NOMO-1 (cell line): ENCODE measurements around the gene CLDN3.
"Not testable (repeated sequence)": the region's sequence is repeated elsewhere in the genome, so short reads cannot be mapped to it uniquely, and the experiment has no call there.

Experiments used
- DNase-seq, 2 experiments: peaks; one replicate each; lab custom pipeline; 2025; ENCODE audit not compliant: unreplicated experiment in 2 of 2; lab: John Stamatoyannopoulos, UW

Gene CLDN3

GRCh38 chr7:73770002-73770859, at the start of gene CLDN3:
TSS of gene CLDN3 (minus strand) at chr7:73770270. CDS start at chr7:73770049, 221 bp downstream.
- peak; percentile 50 to 57 for DNase-seq

- DNase-seq, result no peak
Measured at GRCh38 chr7:73817121-73817520, 47.1 kb upstream of the CLDN3 start.

GRCh38 chr7:73815436-73815835, 45.4 kb upstream of the CLDN3 start:
- no peak for DNase-seq

- no peak for DNase-seq
Measured at GRCh38 chr7:73812996-73813395, 42.9 kb upstream of the CLDN3 start.

GRCh38 chr7:73811760-73812168, 41.7 kb upstream of the CLDN3 start:
- peak; percentile 64 to 73 for DNase-seq

- DNase-seq, result no peak
Measured at GRCh38 chr7:73810998-73811360, 40.9 kb upstream of the CLDN3 start.

GRCh38 chr7:73809467-73809951, 39.4 kb upstream of the CLDN3 start:
- DNase-seq, result no peak

GRCh38 chr7:73802459-73802858, 32.4 kb upstream of the CLDN3 start:
- DNase-seq, result no peak

GRCh38 chr7:73801577-73801976, 31.5 kb upstream of the CLDN3 start:
- DNase-seq, result no peak

- no peak for DNase-seq
Measured at GRCh38 chr7:73799282-73800141, 29.4 kb upstream of the CLDN3 start.

GRCh38 chr7:73797176-73797575, 27.1 kb upstream of the CLDN3 start:
- not testable (repeated sequence) for DNase-seq

GRCh38 chr7:73796656-73797055, 26.6 kb upstream of the CLDN3 start:
- not testable (repeated sequence) for DNase-seq

- not testable (repeated sequence) for DNase-seq
Measured at GRCh38 chr7:73795188-73795587, 25.1 kb upstream of the CLDN3 start.

- DNase-seq, result not testable (repeated sequence)
Measured at GRCh38 chr7:73791170-73791690, 21.2 kb upstream of the CLDN3 start.

- DNase-seq, result no peak
Measured at GRCh38 chr7:73789051-73789450, 19.0 kb upstream of the CLDN3 start.

GRCh38 chr7:73787786-73788048, 17.6 kb upstream of the CLDN3 start:
- DNase-seq, result not testable (repeated sequence)

GRCh38 chr7:73786588-73786987, 16.5 kb upstream of the CLDN3 start:
- DNase-seq, result no peak

GRCh38 chr7:73779517-73779916, 9.4 kb upstream of the CLDN3 start:
- DNase-seq, result no peak

- DNase-seq, result no peak
Measured at GRCh38 chr7:73778801-73779389, 8.8 kb upstream of the CLDN3 start.

GRCh38 chr7:73774923-73775322, 4.9 kb upstream of the CLDN3 start:
- no peak for DNase-seq
